Bronchial epithelial cell (primary cell): ENCODE measurements around the gene UBE3C. TPM values are rescaled to one million over a fixed set of nuclear protein-coding genes. Genes with fewer than 3 reads are reported as not detected.

ENCODE experiments used
- DNase-seq: peaks from one replicate; pipeline ENCODE4 v3.0.0-alpha.2; 2010; ENCODE audit warnings: low read depth
- FAIRE-seq: peaks from 2 replicates; lab custom pipeline; 2011; peaks lifted over from hg19 to GRCh38; lab: Jason Lieb, UNC
- H3K27me3 ChIP-seq: 2 replicates; pipeline ENCODE4 v1.5.1; 2011; ENCODE audit warnings: low read length; ENCODE audit not compliant: control insufficient read depth, insufficient read depth
- H3K36me3 ChIP-seq: 2 replicates; pipeline ENCODE4 v1.5.1; 2011; ENCODE audit warnings: low read length; ENCODE audit not compliant: control insufficient read depth, insufficient read depth
- H3K4me3 ChIP-seq: 2 replicates; pipeline ENCODE4 v1.5.1; 2011; ENCODE audit warnings: mild to moderate bottlenecking, low read depth, low read length, control low read depth
- CTCF ChIP-seq: IDR thresholded peaks from 2 replicates; pipeline ENCODE4 v1.5.1; 2011; ENCODE audit warnings: mild to moderate bottlenecking, moderate library complexity, low read length, control low read depth, inconsistent platforms; ENCODE audit not compliant: insufficient read depth, severe bottlenecking
- total RNA-seq: library from RNA; depleted of rRNA; stranded (reverse); fragments of >200 nt; gene quantifications from 2 replicates; pipeline ENCODE4 v1.2.1, GENCODE V29; 2014

Gene UBE3C
- total RNA-seq, 1 donor from 2014 or later, result 89.5 TPM

GRCh38 chr7:157228864-157229422 lies 90.2 kb downstream of the UBE3C start:
- Histone ChIP-seq H3K36me3 (peaks cover 17% of the 10 kb centered on the region), H3K27me3 (no peaks in the 10 kb centered on the region), H3K4me3 (no peak overlapping the region)
- FAIRE-seq (no peak), DNase-seq (peak; percentile 20)
- peak; percentile 63 for TF ChIP-seq CTCF

DNA sequence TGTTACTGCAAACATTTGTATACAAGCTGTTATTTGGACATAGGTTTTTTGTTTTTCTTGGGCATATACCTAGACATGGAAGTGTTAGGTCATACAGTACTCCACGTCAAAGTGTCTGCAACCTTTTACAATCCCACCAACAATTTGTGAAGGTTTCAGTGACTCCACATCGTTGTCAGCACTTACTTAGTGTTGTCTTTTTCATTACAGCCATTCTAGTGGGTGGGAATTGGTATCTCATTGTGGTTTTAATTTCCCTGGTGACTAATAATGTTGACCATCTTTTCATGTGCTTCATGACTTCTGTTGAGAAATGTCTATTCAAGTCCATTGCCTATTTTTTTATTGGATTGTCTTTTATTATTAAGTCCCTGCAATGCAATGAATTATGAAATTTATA lies 95.0 kb downstream of the UBE3C start:
- peak; percentile 57 for DNase-seq
- H3K27me3 ChIP-seq, result no peaks in the 10 kb centered on the region
- H3K36me3 ChIP-seq, result peaks cover 15% of the 10 kb centered on the region
- no peak overlapping the region for H3K4me3 ChIP-seq
- TF ChIP-seq CTCF, result no peak
- FAIRE-seq, result no peak

DNA sequence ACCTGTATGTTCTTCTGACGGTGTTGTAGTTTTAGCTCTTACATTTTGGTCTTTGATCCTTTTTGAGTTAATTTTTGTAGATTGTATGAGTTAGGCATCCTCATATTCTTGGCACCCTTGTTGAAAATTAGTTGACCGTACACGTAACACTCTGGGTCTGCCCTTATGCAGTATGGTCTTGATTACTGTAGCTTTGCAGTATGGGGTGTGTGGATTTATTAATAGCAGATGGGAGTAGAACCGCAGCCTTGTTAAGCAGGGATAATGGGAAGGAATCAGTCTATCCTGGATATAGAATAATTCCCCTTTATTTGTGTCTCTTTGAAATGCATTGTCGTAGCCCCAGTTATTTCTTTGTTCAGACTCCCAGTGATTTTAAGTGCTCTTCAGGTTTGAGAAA lies 95.5 kb downstream of the UBE3C start:
- no peak for DNase-seq
- Histone ChIP-seq H3K4me3 (no peak overlapping the region), H3K36me3 (peaks cover 11% of the 10 kb centered on the region), H3K27me3 (no peaks in the 10 kb centered on the region)
- no peak for FAIRE-seq
- TF ChIP-seq CTCF, result no peak

DNA sequence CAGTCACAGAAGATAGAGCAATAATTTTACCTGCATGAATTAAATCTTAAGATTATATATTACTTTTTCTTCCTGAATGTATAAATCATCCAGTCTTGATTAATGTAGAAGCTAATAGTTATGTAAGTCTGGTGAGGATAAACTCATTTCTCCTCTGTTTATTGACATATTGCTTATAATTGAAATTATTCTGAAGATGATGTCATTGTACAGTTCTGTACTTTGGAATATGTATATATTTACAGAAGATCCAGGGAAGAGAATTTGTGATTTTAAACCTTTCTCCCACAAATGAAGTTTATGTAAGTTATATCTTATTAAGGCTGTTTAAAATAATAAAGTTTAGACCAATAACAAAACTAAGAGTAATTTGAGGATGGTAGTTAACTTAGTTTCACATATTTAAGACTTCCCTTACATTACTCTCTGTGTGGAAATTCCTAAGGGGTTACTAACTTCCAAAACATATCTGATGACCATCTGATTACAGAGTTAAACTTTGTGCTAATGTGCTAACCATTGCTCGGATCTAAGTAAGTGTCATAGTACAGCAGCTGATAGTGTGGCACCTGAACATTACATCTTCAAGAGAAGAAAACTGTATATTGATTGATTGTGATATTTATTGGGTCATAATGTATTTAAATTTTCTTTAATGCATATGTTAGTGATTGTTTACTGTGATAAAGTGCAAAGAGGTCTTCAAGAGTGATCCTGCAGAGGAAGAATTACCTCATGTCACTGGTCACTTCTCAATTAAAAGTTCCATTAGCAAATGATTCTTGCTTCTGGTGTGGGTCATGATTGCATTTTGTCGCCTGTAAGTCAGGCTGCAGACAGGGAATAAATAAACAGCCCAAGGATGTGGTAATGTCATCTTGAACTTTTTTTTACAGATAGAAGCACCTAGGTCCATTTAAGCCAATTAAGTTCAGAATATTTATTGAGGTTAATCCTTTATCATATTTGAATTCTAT lies 96.9 kb downstream of the UBE3C start:
- H3K36me3 ChIP-seq, result peaks cover 12% of the 10 kb centered on the region
- FAIRE-seq, result no peak
- DNase-seq, result peak; percentile 23
- no peak overlapping the region for H3K4me3 ChIP-seq
- TF ChIP-seq CTCF, result no peak
- H3K27me3 ChIP-seq, result no peaks in the 10 kb centered on the region

GRCh38 chr7:157238087-157238486 lies 99.4 kb downstream of the UBE3C start:
- H3K27me3 ChIP-seq, result no peaks in the 10 kb centered on the region
- DNase-seq, result no peak
- peaks cover 9% of the 10 kb centered on the region for H3K36me3 ChIP-seq
- no peak for FAIRE-seq
- no peak overlapping the region for H3K4me3 ChIP-seq
- no peak for TF ChIP-seq CTCF
